ENCODE results near the gene KIRREL3. TPM values are rescaled to one million over a fixed set of nuclear protein-coding genes. Genes with fewer than 3 reads are reported as not detected.

Gene KIRREL3
- total RNA-seq, 1 donor, result 0.45 TPM

DNA sequence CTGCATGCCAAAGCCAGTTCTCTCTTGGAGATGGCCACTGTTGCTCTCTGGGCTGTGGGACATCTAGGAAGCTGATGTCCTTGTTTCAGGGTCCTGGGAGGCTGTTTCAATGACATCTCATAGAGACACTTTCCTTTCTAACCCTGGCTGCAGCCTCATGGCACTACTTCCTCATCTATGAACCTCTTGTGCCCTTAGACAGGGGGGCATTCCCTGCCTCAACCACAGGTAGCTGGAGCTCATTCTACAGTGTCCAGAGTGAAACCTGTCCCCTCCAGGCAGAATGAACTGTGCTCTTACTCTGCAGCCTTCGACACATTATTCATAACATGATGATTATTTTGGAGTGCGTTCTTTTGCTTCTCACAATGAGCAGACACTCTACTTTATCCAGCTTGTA, 335.9 kb downstream of the KIRREL3 start:
- TF ChIP-seq, protein P1, sequence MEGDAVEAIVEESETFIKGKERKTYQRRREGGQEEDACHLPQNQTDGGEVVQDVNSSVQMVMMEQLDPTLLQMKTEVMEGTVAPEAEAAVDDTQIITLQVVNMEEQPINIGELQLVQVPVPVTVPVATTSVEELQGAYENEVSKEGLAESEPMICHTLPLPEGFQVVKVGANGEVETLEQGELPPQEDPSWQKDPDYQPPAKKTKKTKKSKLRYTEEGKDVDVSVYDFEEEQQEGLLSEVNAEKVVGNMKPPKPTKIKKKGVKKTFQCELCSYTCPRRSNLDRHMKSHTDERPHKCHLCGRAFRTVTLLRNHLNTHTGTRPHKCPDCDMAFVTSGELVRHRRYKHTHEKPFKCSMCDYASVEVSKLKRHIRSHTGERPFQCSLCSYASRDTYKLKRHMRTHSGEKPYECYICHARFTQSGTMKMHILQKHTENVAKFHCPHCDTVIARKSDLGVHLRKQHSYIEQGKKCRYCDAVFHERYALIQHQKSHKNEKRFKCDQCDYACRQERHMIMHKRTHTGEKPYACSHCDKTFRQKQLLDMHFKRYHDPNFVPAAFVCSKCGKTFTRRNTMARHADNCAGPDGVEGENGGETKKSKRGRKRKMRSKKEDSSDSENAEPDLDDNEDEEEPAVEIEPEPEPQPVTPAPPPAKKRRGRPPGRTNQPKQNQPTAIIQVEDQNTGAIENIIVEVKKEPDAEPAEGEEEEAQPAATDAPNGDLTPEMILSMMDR (IDR thresholded peaks at IDR 0.05; ENCODE audit: insufficient read depth, low read length), result no peak
- H3K4me3 ChIP-seq (ENCODE audit: low read depth, low read length), result no peak overlapping the region
- DNase-seq (ENCODE audit: low read depth), result no peak

DNA sequence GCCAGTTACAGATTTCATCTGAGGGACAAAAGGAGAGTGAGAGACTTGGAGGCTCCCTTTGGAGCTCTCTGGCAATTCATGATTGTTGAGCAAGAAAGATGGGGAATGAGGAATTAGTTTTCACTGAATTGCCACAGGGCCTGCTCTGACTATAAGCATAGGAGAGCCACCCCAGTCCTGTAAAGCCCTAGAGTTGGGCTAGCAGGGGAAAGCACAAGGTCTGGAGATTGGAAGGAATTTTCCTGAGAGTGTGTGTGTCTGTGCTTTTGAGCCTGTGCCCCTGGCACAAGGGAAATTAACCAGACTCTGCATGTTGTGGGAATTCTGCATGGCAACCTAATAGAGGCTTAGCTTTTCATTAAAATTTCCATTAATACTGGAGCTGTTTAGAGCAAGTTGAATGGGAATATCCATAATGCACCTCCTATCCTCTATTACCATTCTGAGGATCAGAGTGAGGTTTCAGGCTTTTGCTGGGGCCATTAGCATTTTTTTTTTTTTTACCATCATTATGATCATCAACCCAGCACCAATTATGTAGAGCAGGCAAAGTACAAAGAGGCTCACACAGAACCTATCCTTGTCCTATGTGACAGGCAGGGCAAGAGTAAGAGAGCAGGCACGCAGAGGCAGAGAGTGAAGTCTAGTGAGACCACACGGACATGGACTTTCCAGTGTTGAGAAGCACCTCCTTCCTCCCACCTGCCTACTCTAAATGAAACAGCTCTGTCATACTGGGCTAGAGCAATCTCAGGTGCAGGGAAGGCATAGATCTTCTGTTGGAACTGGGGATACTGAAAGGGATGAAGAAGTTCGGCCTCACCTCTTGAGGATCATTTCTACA, 336.6 kb downstream of the KIRREL3 start:
- no peak overlapping the region for H3K4me3 ChIP-seq (ENCODE audit: low read depth, low read length)
- DNase-seq (ENCODE audit: low read depth), result no peak
- TF ChIP-seq, protein P1 (IDR thresholded peaks at IDR 0.05; ENCODE audit: insufficient read depth, low read length), result no peak

DNA sequence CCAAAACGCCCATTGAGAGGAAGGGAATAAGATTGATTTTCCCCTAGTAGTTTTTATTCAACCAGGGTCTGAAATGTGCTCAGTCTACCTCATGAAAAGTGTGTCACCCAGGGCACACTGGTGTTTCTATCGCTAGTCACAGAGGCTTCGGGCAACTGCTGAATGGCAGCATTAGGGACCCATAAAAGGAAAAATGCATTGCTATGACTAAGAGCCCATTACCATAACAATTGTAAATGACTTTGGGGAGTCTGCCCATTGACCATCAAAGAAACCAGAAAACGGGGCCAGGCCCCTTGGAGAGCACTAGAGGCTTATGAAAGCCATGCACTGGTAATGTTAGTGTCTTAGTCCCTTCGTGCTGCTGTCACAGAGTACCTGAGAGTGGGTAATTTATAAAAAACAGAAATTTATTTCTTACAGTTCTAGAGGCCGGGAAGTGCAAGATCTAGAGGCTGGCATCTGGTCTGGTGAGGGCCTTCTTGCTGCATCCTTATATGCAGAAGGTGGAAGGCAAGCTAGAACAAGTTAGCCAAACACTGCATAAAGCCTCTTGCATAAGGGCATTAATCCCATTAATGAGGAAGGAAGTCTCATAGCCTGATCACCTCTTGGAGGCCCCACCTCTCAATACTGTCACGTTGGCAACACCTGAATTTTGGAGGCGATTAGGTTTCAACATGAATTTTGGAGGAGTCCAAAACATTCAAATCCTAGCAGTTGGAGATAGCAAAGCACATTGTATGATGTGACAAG, 338.4 kb downstream of the KIRREL3 start:
- TF ChIP-seq, protein P1 (IDR thresholded peaks at IDR 0.05; ENCODE audit: insufficient read depth, low read length), result no peak
- DNase-seq (ENCODE audit: low read depth), result no peak
- H3K4me3 ChIP-seq (ENCODE audit: low read depth, low read length), result no peak overlapping the region

DNA sequence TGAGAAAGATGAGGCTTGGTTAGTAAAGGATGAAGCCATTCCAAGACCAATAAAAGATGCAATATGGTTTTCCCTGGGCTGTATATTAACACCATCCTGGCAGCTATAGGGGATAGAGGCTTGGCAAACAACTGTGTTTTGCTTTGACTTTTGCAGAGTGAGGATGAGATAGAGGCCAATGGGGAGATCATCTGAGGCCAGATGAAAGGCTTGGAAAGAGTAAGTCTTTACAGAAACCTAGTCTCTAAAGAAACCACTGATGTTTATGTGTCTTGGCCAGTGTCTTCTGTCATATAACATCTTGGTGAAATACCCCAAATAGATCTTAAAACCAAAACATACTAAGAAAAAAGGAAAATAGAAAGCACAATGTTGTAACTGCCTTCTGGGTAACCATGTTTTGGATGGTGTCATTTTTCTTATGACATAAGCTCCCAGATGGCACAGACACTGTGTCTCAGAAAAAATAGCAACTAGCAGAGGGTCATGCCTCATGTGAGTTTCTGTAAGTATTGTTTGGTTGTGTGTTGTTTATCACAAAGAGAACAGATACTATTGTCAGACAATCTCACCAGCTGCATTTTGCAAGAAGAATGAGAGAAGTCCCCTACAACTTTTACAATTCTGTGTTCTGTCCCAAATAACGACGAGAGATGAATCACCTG, 339.7 kb downstream of the KIRREL3 start:
- TF ChIP-seq, protein P1 (IDR thresholded peaks at IDR 0.05; ENCODE audit: insufficient read depth, low read length), result no peak
- no peak for DNase-seq (ENCODE audit: low read depth)
- H3K4me3 ChIP-seq (ENCODE audit: low read depth, low read length), result no peak overlapping the region

DNA sequence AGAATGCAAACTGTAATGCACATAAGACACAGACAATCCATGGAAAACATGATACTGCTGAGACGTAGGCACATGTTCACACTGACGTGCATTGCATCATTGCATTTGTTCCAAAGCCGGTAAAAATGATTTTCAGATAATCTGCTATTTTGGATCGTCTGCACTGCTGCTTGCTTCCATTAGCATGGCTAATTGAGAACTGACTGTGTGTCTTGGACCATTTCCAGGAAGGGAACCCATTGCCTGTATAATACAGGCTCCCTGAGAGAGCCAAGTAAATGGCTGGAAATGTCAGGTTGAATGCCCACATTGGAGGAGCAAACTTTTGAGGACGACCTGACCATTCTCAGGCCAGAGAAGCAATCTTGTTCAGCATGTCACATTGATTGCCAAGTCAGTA, 340.2 kb downstream of the KIRREL3 start:
- DNase-seq (ENCODE audit: low read depth), result no peak
- TF ChIP-seq, protein P1 (IDR thresholded peaks at IDR 0.05; ENCODE audit: insufficient read depth, low read length), result no peak
- H3K4me3 ChIP-seq (ENCODE audit: low read depth, low read length), result no peak overlapping the region

DNA sequence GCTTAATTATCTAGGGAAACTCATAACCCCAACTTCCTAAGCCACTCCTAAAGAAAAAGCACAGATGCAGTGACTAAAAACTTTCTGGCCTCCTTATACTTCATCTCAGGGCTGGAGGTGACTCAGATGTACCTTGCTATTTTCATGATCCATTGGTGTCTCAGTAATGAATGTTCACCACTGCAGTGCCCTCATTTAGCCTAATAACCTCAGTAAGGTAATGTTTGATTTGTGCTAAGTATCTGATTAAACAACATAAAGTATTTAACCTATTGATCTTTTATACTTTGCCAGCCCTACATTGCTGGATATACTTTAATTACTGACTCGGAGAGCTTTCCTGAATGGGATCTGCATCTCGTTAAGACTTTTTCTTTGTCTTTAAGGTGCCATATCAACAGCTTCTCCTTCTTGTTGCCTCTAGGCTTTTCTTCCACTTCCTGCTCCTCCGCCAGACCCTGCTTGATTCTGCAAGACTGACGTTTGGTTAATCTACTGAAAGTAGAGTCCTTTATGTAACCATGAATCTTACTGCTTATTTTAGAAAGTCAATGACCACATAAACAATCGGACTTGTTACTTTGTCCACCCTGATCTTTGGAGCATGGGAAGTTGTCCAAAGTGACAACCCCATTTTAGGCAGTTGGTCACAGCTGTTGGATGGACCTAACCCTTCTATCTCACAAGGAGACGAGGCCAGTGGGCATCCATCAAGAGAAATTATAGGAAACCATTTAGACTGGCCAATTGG, 342.1 kb downstream of the KIRREL3 start:
- H3K4me3 ChIP-seq (ENCODE audit: low read depth, low read length), result no peak overlapping the region
- no peak for DNase-seq (ENCODE audit: low read depth)
- TF ChIP-seq, protein P1 (IDR thresholded peaks at IDR 0.05; ENCODE audit: insufficient read depth, low read length), result no peak
